Islet of Langerhans (tissue), 1 donor: Measurements from ENCODE around the gene PAM16.
"Not testable (repeated sequence)": the region's sequence is repeated elsewhere in the genome, so short reads cannot be mapped to it uniquely, and the experiment has no call there.

ENCODE experiments used
- FAIRE-seq: peaks from one replicate; lab custom pipeline; 2011; peaks lifted over from hg19 to GRCh38; lab: Jason Lieb, UNC

The PAM16 gene

DNA sequence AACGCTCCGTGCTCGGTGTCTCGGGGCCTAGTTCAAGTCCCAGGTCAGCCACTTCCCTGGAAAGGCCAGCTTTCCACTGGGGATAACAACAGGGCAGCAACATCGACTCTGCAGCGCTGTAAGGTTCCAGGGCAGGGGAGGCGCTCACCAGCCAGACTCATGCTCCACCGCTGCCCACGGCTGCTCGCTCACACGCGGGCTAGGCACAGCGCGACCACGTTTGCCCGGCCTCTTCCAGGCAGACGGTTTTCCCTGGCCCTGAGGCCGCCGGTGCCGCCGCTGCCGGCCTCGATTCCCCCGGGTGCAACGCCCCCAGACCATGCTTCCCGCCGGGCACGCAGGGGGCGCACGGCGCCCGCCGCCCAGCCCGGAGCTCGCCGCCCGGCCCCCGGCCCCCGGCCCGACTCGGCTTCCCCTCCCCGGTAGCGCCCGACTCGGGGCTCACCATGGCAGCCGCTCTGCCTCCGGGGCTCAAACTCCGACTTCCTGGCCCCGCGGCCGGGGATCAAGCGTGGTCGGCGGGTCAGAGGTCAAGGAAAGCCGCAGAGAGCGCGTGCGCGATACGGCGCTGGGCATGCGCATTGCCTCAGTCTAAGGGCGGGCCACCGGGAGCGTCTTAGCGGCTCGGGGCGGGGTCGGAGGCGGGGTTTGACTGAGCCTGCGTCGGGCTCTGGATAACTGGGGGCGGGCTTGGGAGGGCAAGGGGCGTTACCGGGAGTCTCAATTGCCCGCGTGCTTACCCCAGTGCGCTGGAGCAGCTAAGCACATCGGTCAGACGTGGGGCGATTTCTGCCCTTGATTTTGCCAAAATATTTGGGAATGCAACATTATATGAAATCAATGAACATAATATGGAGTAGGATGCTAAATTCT lies at the start of gene PAM16:
TSS of gene PAM16 (minus strand) at position 535 of the 873 bp plus-strand sequence. CDS start at position 448, 87 bp downstream.
- no peak for FAIRE-seq

DNA sequence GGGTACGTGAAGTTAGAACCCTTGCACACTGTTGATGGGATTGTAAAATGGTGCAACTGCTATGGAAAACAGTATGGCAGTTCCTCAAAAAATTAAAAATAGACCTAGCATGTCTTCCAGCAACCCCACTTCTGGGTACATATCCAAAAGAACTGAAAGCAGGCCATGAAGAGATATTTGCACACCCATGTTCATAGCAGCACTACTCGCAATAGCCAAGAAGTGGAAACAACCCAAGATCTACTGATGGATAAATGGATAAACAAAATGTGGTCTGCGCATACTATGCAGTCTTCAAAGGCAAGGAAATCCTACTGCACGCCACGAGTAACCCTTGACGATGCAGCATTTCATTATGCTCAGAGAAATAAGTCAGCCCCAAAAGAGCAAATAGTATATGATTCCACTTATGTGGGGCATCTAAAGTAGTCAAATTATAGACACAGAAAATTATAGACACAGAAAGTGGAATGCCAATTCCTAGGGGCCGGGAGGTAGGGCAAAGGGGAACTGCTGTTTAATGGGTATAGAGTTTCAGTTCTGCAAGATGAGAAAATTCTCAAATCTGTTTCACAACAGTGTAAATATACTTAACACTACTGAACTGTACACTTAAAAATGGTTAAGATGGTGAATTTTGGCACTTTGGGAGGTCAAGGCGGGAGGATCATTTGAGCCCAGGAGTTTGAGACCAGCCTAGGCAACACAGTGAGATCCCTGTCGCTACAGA lies 48.0 kb upstream of the PAM16 start:
- FAIRE-seq, result no peak

DNA sequence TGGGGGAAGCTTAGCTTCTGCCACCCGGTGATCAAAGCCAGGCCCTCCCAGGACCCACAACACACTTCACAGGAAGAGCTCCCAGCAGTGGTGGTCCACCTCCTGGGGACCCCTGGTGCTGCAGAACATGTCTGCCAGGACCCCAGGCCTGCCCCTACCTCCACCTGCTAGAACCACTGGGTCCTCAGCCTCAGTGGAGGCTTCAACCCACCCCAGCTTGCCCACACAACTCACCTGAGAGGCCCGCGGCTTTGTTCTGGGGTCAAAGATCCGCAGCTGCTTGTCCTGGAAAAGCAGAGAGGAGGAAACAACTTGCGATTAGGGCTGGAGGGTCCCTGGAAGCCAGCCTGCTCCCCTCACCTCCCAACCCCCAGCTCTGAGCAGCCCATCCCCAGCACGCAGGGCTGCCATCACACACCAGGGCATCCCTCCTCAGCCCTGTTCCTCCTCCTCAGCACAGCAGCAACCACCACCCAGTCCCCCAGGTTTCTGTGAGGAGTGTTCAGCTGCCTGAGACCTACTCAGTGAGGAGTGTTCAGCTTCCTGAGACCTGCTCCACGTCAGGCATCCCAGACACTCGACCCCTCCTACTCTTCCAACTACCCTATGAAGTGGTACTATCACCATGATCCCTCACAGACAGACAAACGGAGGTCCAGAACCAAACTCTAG lies 44.1 kb upstream of the PAM16 start:
- FAIRE-seq, result no peak

DNA sequence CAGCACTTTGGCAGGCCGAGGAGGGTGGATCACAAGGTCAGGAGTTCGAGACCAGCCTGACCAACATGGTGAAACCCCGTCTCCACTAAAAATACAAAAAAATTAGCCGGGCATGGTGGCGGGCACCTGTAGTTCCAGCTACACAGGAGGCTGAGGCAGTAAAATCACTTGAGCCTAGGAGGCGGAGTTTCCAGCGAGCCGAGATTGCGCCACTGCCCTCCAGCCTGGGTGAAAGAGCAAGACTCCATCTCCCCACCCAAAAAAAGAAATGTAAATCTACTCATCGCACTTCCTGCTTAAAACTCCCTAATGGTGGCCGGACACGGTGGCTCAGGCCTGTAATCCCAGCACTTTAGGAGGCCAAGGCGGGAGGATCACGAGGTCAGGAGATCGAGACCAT lies 42.7 kb upstream of the PAM16 start:
- not testable (repeated sequence) for FAIRE-seq

DNA sequence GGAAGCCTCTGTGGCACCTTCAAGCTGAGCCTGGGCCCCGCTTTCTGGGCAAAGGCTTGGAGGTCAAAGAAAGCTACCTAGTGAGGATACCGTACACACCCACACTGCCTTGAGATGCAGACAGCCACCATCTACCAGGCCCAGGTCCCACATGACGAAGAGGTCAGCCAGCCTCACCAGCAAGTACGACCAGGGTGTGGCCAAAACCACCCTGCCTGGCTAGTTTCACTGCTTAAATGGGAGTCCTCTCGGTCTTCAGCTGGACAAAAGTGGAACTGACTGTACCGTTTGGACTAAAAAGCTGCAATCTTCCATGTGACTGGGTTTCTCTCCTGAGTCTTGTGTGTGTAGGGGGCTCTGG lies 42.1 kb upstream of the PAM16 start:
- FAIRE-seq, result no peak

DNA sequence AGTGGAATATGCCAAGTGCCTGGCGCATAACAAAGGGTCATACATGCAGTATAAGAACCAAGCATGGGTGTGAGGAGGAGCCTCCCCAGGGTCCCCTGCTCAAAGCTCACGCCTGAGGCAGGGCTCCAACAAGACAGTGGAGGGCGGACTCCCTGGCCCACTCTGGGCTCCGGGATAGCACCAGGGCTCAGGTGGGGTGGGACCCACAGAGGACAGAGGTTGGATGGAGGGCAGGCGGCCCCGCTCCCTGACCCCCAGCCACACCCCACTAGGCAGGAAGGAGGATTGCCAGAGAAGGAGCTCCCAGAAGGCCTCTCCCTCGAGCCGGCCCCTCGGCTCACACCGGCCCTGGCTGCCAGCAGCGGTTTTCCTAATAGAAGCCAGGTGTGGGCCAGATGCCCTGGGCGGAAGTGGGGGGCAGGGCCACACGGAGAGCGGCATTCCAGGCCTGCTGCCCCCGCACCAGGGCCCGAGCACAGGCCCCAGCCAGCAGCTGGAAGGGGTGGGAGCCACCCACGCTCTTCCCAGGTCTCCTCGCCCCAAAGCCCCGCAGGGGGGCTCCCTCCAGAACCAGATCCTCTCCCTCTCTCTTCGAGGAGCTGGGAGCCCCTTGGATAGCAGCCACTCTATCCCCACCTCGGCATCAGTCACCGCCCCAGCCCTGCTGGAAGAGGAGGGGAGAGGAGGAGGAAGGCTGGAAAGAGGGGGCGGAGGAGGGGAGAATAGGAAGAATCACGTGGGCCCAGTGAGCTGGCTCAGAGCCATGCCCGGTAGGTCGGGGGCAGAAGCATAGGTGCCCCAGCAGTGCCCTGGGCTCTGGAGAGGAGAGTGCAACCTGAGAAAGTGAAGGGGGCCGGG lies 41.5 kb upstream of the PAM16 start:
- FAIRE-seq, result no peak

DNA sequence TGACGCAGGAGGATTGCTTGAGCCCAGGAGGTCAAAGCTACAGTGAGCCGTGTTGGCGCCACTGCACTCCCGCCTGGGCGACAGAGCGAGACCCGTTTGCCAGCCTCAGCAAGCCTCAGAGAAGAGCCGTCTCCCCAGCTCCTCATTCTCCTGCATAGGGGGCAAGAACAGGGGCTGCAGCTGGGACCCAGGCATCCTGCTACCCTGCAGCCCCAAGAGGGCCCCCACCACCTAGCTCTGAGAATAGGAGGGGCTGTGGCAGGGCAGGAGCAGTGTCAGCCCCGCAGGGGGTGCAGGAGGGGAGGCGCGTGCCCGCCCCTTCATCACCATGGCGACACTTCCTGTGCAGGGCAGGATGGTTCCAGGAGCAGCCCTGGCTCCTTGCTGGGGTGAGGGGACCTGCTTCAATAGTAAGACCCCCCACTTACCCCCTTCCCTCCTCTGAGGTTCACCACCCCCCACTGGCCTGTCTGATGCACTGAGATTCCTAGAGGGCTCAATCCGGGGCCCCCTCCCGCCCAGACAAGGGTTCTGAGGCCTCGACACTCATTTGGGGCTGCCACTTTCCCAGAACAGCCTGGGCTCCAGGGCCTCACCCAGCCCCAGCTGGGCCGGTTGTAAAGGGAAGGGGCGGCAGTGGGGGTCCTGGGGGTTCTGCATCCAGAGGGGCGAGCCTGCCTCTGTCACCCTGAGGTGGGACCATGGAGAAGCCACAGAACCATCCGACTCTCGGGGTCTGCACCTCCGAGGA lies 40.7 kb upstream of the PAM16 start:
- no peak for FAIRE-seq

DNA sequence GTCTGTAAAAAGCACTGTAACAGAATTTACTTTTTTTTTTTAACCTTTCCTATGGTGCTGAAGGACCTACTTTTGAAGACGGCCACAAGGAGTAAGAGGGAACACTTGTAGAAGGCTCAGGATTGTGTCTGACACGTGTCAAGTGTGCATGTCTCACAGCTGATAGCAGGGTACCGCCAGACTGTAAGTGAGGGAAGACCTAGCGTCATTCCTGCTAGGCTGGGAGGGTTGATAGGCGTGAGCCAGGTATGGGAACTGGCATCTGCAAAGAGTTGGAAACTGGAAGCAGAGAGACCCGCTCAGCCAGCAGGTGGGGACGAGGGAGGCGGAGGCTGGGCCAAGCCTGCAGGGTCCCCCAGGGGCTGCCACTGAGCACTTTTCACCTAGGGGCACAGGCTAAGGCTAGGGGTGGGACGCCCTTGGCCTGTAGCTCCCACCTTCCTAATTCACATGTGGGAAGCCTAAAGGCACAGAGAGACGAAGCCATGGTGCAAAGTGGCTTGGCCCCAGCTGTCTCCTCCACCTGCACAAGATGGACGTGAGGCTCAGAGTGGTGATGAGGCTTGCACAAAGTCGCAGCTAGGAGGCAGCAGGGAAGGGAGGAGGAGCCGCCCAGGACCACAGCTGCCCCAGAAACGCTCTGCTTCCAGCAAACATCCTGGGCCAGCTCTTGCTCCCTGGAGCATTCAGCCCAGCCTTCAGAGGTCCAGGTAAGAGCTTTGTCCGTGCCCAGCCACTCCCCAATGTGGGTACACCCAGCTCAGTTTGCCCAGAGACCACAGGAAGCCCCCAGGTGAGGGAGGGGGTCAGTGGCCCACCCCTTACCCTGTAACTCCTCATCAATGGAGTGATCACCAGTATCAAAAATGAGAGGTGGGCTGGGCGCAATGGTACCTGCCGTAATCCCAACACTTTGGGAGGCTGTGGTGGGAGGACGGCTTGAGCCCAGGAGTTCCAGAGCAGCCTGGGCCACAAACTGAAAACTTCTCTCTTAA lies 39.4 kb upstream of the PAM16 start:
- FAIRE-seq, result no peak

DNA sequence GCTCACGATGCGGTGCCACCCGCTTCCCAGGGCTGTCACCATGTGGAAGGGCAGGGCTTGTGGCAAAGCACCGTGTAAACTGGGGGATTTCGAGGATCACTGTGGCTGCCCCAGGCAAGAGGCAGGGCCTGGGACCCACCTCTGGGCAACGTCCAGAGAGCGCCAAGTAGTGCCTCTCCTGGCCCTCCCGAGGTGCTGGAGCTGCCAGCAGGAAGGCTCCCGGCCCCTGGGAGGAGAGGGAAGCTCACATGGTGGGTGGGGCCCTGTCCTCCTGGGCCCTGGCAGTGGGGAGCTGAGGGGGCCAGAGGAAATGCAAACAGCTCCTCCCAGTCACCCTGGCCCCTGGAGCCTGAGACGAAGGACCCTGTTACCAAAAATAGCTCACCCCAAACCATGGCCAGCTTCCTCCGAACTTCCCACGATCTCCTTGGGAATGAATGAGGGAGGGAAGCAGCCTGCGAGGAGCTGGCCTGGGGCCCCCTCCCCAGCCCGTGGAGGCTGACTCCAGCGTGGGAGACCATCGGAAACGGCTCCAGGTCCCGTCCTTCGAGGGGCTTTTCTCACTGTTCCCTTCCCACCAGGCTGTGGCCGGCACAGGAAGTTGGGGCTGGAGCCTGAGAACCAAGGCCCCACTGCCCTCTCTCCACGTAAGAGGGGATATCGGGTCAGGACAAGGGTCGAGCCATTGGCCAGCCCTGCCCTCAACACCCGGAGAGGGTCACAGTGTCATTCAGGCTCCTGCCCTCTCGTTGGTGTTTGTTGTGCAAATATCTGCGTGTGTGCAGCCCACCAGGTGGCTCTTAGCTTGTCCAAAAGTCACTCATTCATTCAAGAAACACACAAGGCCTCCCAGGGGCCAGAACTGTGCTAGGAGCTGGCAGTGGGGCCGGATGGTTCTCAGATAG lies 38.2 kb upstream of the PAM16 start:
- FAIRE-seq, result no peak

DNA sequence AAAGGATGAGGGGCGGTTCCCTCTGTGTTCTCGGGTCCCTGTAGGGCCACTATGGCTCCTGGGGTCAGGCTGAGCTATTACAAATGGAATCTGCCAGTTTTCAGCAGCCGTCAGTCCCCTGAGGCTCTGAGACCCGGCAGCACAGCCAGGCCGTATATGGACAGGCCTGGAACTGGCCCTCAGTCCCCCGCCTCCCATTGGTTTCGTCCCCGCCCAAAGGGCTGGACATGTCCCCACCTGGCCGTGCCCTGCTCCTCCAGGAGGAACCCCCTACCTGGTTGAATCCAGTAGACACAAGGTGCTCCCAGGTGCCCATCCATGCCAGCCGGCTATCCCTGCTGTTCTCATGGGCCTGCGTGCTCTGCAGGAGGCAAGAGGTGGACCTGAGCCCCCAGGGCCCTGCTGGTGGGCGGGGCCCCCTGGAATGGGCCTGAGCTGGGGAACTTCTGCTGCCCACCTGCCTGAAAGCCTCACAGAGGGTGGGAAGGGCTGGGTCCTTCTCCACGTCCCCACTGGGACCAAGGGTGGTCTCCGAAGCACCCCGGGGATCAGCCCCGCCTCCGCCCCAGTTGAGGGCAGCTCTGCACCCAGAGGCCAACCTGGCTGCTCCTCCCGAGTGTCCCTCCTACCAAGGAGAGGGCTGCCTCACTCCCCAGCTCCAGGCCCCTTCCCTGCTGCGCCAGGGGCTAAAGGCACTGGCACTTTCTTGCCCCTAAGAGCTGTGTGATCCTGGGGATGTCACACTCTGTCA lies 37.3 kb upstream of the PAM16 start:
- no peak for FAIRE-seq

DNA sequence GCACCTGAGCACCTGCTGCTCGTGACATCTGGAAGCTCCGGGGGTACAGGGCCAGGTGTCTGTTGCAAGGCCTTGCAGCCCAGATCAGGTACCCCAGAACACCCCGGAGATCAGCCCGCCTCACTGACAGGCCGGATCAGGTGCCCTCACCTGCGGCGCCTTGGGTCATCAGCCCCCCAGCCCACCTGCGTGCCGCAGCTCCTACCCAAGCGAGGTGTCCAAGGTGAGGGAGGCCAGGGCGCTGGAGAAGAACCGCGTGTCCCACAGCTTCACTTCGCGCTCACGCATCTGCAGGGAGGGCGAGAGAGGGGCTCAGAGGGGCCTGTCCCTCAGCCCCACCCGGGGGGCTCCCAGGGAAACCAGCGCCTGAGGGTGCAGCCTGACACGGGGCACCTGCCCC lies 36.7 kb upstream of the PAM16 start:
- no peak for FAIRE-seq

DNA sequence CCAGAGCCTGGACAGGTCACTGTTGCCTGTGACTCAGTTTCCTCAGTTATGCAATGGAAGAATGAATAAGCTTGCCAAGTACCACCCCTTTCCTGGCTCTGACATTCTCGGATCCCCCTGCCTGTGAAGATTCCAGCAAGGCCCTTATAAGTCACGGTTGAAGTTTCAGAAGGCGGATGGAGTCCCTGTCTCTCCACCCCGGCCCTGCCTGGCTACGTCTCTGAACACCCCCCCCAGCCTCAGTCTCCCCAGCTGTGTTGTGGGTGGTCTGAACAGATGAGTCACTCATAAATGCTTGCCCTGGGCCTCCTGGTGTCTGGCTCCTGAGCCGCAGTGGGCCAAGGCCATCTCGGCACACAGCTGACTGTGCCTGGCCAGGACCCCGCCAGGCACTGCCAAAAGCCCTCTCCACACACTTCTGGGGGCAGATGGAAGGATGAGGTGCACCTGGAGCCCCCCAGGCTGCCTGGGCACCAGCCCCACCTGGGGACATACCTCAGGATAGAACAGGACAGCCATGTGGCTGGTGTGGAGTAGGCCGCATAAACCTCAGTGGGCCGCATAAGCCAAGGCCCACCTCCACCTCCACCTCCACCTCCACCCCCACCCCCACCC lies 35.9 kb upstream of the PAM16 start:
- no peak for FAIRE-seq

DNA sequence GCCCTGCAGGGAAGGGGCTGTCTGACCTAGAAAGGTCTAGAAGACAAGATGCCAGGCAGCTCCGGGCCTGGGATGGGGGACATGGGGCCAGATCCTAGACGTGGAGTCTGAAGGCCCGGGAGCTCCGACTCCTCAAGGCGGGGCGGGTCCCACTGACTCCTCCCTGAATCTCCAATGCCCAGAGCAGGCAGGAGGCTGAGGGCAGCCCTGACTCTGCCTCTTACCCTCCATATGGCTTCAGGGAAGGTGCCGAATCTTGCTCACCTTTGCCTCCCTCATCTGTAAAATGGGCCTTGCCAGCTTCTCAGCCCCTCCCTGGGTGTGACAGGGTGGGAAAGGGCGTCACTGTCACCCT lies 35.3 kb upstream of the PAM16 start:
- no peak for FAIRE-seq

DNA sequence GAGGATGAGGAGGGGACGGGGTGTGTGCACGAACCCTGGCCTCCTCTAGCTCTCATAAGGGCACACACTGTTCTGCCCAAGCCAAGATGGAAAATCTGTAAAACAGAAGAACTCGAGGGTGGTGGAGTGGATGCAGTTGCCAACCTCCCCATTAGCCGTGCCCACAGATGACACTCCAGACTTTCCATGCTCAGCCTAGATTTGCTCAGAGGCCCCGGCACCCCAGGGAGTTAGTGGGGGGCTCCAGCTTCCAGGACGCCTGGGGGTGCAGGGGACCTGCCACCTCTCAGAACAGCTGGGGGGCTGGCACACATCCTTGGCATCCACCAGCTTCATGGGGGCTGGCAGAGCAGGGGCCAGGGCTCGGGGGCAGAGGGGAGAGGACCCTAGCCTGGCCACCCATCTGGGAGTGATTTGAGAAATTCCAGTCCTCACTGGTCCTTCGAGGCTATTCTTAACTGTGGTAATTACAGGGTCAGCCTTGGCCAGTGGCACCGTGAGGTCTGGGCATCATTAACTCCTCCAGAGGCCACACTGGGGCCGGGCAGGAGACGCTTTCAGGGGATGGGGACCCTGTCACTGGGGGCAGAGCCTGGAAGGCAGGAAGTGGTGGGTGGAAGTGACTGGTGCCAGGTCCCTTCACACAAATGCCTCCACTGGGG lies 34.8 kb upstream of the PAM16 start:
- no peak for FAIRE-seq

DNA sequence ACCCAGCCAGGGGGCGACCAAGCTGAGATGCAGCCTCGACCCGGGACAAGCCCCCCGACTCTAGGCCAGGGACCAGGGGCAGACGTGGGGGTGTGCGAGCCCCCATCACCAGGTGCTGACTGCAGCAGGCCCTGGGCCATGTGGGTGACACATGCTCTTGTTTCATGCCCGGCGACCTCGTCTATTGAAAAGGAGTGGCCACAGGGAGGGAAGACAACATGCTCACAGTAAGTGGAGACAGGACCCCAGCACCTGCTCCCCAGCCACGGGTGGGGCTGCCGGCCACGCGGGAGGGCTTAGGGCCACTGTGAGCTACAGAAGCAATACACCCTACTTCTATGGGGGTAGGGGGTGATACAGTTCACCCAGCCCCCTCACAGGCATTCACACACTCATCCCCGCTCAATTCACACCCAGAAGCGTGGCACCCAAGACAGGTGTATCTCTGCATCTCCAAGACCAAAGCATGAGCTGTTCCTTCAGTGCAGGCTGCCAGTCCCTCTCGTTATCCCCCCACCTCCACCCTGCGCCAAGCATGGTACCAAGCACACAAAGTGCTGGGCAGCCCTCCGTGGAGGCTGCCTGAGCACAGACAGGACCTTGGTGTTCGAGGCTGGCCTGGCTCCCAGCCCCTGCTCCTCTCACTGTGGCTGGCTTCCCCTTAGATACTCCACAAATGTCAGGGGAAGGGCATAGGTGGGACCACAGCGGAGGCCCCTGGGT lies 34.1 kb upstream of the PAM16 start:
- no peak for FAIRE-seq

DNA sequence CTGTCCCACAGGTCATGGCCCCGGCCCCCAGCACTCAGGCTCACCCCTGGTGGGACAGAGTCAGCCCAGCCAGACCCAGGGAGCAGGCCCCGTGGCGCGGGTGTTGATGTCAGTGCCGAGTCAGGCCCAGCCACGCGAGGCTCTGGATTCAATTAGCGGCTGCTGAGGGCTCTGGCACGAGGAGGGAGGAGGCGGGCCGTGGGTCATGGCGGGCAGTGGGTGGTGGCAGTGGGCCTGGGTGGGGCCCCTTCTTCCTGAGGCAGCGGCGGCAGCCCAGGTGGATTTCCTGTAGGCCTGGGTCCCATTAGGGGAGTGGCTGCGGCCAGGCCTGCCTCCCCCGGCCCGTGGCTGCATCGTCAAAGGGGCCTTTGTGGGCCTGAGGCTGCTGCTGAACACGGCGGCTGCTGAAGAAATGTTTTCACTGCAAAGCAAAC lies 33.4 kb upstream of the PAM16 start:
- FAIRE-seq, result no peak
